Measurements from ENCODE around the gene SEMA4A. TPM values are rescaled to one million over a fixed set of nuclear protein-coding genes. Genes with fewer than 3 reads are reported as not detected.
"Not testable (repeated sequence)": the region's sequence is repeated elsewhere in the genome, so short reads cannot be mapped to it uniquely, and the experiment has no call there.

The SEMA4A gene
- total RNA-seq, 1 donor from 2014 or later: 1.4 TPM

- no peak for ATAC-seq (ENCODE audit: poor library complexity)
- no peak for DNase-seq
- intact Hi-C loops (cut with DNase I): no loop called here
These were observed 35.8 kb upstream of the SEMA4A start for GRCh38 chr1:156117414-156118176.

GRCh38 chr1:156118177-156118868 lies 35.1 kb upstream of the SEMA4A start:
- intact Hi-C loops (cut with DNase I): no loop called here
- peak; percentile 28 for ATAC-seq (ENCODE audit: poor library complexity)
- peak; percentile 75 for DNase-seq

GRCh38 chr1:156119503-156120209 lies 33.7 kb upstream of the SEMA4A start:
- no peak for ATAC-seq (ENCODE audit: poor library complexity)
- intact Hi-C loops (cut with DNase I): no loop called here
- peak; percentile 55 for DNase-seq

- no peak for DNase-seq
- intact Hi-C loops (cut with DNase I): no loop called here
- no peak for ATAC-seq (ENCODE audit: poor library complexity)
These were observed 33.1 kb upstream of the SEMA4A start for GRCh38 chr1:156120318-156120717.

DNA sequence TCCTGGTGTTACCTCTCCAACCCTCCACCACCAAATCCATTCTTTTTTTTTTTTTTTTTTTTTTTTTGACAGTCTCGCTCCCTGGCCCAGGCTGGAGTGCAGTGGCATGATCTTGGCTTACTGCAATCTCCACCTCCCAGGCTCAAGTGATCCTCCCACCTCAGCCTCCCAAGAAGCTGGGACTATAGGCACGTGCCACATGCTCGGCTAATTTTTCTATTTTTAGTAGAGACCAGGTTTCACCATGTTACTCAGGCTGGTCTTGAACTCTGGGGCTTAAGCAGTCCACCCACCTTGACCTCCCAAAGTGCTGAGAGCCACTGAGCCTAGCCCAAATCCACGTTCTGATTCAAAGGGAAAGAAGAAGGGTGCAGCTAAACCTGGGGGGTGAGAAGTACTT lies 32.4 kb upstream of the SEMA4A start:
- DNase-seq; intact Hi-C loops (cut with DNase I); ATAC-seq (ENCODE audit: poor library complexity): not testable (repeated sequence)

- no peak for DNase-seq
- no peak for ATAC-seq (ENCODE audit: poor library complexity)
- intact Hi-C loops (cut with DNase I): no loop called here
These were observed 31.9 kb upstream of the SEMA4A start for GRCh38 chr1:156121457-156121856.

DNA sequence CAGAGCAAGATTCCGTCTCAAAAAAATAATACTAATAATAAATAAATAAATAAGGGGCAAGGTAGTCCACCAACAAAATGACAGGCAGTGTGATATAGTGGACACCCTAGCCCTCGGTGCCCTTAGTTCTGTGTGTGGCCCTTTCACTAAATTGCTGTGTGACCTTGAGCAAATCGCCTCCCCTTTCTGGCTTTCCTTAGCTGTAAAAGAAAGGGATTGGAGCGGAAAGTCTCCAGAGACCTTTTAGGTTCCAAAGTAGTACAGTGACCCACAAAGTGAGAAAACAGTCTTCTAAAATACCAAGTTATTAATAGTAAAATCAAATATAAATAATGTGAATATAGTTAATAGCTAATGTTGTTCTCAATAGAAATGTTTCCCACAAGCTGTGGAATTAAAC lies 31.3 kb upstream of the SEMA4A start:
- intact Hi-C loops (cut with DNase I): no loop called here
- no peak for ATAC-seq (ENCODE audit: poor library complexity)

DNA sequence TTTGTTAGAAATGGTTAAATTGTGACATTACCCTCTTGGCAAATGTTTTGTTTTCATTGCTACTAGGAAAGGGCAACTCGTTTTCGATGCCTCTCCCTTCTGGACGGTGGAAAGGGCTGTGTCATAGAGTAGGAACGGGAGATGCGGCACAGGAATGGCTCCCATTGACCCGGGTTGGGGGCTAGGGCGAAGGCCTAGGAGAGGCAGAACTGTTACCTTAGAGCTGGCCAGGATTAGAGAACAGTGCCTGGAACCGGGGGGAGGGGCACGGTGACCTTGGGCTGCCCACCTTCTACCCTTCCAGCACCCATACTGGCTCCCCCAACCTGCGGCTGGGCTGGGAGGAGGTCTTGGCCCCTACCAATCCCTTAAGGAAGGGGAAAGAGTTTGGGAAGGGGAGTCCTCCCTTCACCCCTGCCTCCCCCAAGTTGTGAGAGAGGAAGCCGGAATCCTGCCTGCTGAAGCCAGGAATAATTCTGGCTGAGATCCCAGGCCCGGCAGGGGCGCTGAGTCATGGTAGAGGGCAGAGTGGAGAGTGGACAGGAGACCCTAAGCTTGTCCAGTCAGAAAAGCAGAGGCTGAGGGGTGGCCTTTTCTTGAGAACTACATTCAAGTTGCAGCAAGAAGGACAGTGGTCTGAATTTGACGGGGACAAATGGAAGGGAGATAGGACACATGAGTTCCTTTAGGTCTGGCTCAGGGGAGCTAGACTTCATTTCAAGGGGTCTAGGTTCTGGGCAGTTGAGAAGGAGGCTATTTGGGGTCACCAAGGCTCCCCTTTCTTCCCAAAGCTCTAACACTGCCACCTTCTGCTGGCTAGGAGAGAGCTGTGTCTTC lies 30.6 kb upstream of the SEMA4A start:
- peak; percentile 88 for DNase-seq
- intact Hi-C loops (cut with DNase I): no loop called here
- peak; percentile 54 for ATAC-seq (ENCODE audit: poor library complexity)

More for the DNA sequence above, 31.3 kb upstream of the SEMA4A start:
- DNase-seq: no peak

DNA sequence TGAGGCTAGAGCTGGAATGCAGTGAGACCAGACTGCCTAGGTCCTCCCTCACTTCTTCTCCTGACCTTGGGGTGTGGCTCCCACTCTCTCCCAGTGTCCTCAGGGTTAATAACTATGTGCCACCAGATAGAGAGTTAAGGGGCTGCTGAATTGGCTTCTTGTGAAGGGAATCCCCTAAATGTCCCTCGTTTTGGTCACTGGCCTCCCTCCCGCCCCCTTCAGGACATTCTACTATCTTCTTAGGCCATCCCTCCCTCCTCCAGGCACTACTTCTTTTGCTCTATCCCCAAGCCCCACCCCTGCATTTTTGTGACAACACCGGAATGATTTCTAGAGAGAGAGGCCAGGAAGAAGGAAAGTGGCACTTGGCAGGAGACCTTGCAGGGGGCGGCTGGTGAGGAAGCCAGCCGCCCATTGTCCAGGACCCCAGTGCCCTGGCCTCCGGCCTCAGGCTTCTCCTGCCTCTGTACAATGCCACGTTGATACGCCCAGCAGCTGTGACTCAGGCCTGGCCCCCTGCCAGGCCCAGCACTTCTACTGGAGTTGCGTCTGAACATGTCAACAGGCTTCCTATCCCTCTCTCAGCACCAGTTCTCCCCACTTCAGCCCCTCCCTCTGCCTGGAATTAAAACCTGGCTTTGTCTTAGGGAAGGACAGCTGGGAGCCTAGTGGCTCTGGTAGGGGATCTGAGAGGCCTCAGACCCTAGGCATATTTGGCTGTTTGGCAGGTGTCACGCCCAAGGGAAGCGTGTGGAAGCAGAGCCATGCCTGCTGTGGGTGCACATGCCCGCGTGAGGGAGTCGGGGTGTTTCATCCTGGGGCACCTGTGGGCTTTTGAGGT lies 29.8 kb upstream of the SEMA4A start:
- peak; percentile 81 for ATAC-seq (ENCODE audit: poor library complexity)
- peak; percentile 99 for DNase-seq
- intact Hi-C loops (cut with DNase I): no loop called here

- peak; percentile 5 for ATAC-seq (ENCODE audit: poor library complexity)
- peak; percentile 75 for DNase-seq
- intact Hi-C loops (cut with DNase I): no loop called here
These were observed 28.6 kb upstream of the SEMA4A start for GRCh38 chr1:156124557-156125483.

DNA sequence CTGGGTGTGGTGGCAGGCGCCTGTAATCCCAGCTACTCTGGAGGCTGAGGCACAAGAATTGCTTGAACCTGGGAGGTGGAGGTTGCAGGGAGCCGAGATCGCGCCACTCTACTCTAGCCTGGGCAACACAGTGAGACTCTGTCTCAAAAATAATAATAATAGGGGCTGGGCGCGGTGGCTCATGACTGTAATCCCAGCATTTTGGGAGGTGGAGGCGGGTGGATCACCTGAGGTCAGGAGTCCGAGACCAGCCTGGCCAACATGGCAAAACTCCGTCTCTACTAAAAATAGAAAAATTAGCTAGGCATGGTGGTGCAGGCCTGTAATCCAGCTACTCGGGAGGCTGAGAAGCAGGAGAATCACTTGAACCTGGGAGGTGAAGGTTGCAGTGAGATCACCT lies 27.8 kb upstream of the SEMA4A start:
- ATAC-seq (ENCODE audit: poor library complexity); DNase-seq; intact Hi-C loops (cut with DNase I): not testable (repeated sequence)

DNA sequence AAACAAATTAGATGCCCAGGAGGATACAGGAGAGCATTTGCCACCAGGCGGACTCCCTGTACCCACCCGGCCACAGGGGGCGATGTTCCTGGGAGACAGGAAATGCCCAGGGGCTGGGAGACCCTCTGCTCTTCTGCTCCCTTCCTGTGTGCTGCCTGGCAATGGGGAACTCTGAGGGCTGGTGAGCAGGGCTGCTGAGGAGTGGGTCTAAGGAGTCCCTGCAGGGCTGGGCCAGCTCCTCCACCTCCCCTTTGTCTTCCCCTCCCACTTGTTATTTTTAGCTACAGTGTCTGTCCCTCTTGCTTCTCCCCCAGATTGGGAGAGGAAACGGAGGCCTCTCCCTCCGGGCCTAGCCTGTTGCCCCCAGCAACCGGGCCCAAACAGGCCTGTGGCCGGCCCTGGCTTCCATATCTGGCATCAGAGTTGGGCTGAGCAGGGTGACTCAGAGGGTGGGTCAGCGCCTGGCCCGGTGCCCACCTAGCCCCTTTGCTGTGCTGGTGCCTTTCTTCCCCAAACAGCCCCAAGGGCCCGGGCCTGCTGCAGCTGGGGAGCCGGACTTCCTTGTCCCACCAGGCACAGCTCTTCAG lies 27.2 kb upstream of the SEMA4A start:
- ATAC-seq (ENCODE audit: poor library complexity) (peak; percentile 54), DNase-seq (peak; percentile 96)
- intact Hi-C loops (cut with DNase I): no loop called here

DNA sequence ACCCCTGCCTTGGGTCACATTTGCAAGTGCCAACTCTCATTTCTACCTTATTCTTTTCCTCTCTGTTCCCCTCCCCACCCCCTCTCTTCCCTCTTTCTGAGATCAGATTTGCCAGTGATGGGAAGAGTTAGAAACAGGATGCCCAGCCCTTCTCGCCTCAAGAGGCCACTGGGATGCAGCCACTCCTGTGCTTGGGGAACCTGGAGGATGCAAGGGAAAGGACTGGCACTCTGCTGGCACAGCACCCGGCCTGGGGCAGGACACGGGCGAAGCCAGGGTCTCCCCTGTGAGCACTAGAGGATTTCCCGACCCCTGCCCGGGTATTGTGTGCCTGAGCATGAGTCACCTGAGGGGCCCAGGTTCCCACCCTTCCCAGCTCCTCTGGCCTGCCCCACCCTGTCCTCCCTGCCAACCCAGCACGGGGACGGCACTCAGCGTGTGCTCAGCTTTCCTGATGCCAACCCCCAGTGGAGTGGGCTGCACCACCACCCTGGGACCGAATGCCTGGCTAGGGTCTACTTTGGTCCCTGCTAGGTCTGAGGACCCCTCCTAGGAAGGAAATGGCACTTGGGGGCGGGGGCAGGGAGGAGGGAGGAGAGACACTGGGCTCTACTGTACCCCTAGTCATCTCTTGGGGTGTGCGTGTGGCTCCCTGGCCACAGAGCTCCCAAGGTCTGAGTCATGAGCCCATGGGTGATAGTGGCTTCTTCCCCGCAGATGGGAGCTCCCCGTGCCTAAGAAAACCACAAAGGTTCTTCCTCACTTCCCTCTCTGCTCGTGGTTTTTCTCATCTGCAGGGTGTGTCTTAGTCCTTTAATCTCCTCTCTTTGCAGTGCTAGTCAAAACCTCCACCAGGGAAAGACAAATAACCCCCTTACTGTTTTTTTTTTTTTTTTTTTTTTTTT lies 26.5 kb upstream of the SEMA4A start:
- DNase-seq (peak; percentile 69), ATAC-seq (ENCODE audit: poor library complexity) (no peak)
- intact Hi-C loops (cut with DNase I): no loop called here

DNA sequence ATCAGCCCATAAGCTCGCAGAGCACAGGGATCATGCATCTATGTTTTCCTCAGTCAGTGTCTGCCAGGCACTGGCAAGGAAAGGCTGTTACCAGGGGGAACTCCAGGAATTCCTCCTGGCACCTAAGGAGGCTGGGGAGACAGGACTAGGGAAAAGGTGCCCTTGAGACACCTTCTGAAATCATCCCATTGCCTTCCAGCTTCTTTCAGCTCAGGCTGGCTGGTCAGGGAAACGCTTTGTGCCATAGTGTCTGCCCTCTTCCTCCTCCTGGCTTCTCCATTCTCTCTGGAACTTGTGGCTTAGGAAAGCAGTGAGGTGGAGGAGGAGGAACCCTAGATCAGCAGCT lies 25.1 kb upstream of the SEMA4A start:
- intact Hi-C loops (cut with DNase I): no loop called here
- DNase-seq (no peak), ATAC-seq (ENCODE audit: poor library complexity) (no peak)

- intact Hi-C loops (cut with DNase I): no loop called here
These were observed 24.5 kb upstream of the SEMA4A start for GRCh38 chr1:156128654-156129597.

More at GRCh38 chr1:156128654-156129597, 24.5 kb upstream of the SEMA4A start:
- ATAC-seq (ENCODE audit: poor library complexity): peak; percentile 22
- DNase-seq: peak; percentile 65

Data from Right ventricle myocardium superior (tissue), 1 donor.